K562 (cell line): ENCODE measurements around the gene HOXB6. TPM values are rescaled to one million over a fixed set of nuclear protein-coding genes. Genes with fewer than 3 reads are reported as not detected.
A peak's percentile ranks its signal among the peaks of the same experiment; 100 is the strongest.

ENCODE experiments used
- POLR3A ChIP-seq: IDR thresholded peaks from 2 replicates; pipeline ENCODE4 v1.6.1; 2011; ENCODE audit warnings: borderline replicate concordance, mild to moderate bottlenecking, moderate library complexity; ENCODE audit not compliant: insufficient read length, insufficient read depth; ENCODE audit errors: extremely low read depth
- PTBP1 ChIP-seq: fragments of 200-400 bp; formaldehyde crosslinking; IDR thresholded peaks from 2 replicates; pipeline ENCODE4 v1.6.1; 2017; ENCODE audit warnings: low read depth, low read length
- ZNF354B ChIP-seq: fragments of 250-450 bp; sonication (Bioruptor Pico); IDR thresholded peaks from 2 replicates; pipeline ENCODE4 v1.4.0; 2020
- polyA plus RNA-seq, 8 experiments: library from polyadenylated mRNA; depleted of rRNA in 4 of 8; stranded (reverse) in 5 of 8; unstranded in 3 of 8; fragments of >200 nt; fragmentation: Nextera tagmentation in 2 of 8; fragmentation: Illumina TruSeq in 1 of 8; extraction: Ambion mirVana in 2 of 8; extraction: Trizol in 1 of 8; gene quantifications; 2 replicates each; pipeline versions ENCODE4 v1.2.1 to v1.2.3, GENCODE V29; 2011 to 2014; ENCODE audit warnings: inconsistent platforms in 1 of 8, missing spikeins in 1 of 8
- total RNA-seq, 7 experiments: library from RNA; depleted of rRNA in 6 of 7; stranded (reverse); fragments of >200 nt in 6 of 7; fragmentation: Illumina TruSeq in 2 of 7; extraction: Trizol in 2 of 7; gene quantifications; 2 replicates each; pipeline versions ENCODE4 v1.2.1 to v1.2.3, GENCODE V29; 2011 to 2021; ENCODE audit warnings: low replicate concordance in 1 of 7
- TF ChIP-seq, protein P1 (sequence below): fragments of 450-650 bp; formaldehyde crosslinking; IDR thresholded peaks from 2 replicates; pipeline ENCODE4 v1.4.0; 2022; ENCODE audit warnings: missing genetic modification characterization
- TF ChIP-seq, protein P2 (sequence below): sonication (generic); formaldehyde crosslinking; IDR thresholded peaks from 2 replicates; pipeline ENCODE4 v1.8.0; 2022; ENCODE audit warnings: mild to moderate bottlenecking, missing genetic modification reagents
- TF ChIP-seq, protein P3 (sequence below): fragments of 450-650 bp; formaldehyde crosslinking; conservative IDR thresholded peaks from 2 replicates; pipeline ENCODE4 v1.4.0; 2022; ENCODE audit warnings: mild to moderate bottlenecking, missing genetic modification characterization
- TF ChIP-seq, protein P4 (sequence below): sonication (generic); formaldehyde crosslinking; IDR thresholded peaks from 2 replicates; pipeline ENCODE4 v1.8.1; 2023; ENCODE audit warnings: missing genetic modification reagents, mild to moderate bottlenecking, borderline replicate concordance
- TF ChIP-seq, protein P5 (sequence below), 2 experiments: IDR thresholded peaks; 2 replicates each; pipeline ENCODE4 v1.6.1; 2012; ENCODE audit warnings: improper control_type of control experiment in 2 of 2, low read depth in 2 of 2, low read length in 2 of 2, borderline replicate concordance in 1 of 2
- TF ChIP-seq, protein P6 (sequence below): sonication (generic); formaldehyde crosslinking; IDR thresholded peaks from 2 replicates; pipeline ENCODE4 v1.9.0; 2022; ENCODE audit warnings: mild to moderate bottlenecking, missing genetic modification reagents

HOXB6 gene
- total and polyA plus RNA-seq, 9 of the 15 experiments (the other 6 are each of a cell fraction or from before 2014, with no cell fraction given), result 1.2 to 14.8 (median 4.9) TPM

DNA sequence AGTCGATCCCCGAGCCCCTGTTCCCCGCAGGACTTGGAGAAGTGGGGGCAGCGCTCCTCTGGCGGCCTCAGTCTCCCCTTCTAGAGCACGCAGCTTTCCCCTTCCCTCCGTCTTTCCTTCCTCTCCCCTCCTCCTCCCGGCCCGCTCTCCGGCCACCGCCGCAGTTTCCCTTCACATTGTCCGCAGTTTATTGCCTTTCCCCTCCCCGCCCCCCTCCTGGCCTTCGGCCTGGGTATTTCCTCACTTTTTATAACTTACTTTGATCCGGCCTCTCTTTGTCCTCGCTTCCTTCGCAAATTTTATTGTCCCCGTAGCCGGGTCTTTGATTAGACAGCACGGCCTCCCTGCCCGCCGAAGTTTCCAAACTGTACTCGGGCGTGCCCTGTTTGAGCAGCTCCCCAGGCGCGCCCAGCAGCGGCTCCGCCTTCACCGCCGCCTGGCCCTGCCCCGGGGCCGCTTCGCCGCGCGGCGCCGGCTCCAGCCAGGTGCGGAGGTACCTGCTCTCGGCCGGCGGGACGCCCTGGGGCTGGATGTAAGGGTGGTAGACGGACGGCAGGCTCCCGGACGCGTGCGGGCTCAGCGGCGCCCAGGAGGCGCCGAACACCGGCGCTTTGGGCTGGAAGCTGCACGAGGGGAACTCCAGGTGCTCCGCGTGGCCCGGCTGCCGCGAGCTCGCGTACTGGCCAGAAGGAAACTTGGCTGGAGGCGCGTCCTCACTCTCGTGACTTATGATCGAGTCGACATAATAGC, 20.9 kb upstream of the HOXB6 start (continued):
- TF ChIP-seq, protein P1, sequence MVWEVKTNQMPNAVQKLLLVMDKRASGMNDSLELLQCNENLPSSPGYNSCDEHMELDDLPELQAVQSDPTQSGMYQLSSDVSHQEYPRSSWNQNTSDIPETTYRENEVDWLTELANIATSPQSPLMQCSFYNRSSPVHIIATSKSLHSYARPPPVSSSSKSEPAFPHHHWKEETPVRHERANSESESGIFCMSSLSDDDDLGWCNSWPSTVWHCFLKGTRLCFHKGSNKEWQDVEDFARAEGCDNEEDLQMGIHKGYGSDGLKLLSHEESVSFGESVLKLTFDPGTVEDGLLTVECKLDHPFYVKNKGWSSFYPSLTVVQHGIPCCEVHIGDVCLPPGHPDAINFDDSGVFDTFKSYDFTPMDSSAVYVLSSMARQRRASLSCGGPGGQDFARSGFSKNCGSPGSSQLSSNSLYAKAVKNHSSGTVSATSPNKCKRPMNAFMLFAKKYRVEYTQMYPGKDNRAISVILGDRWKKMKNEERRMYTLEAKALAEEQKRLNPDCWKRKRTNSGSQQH, result peak; percentile 71; the same call in 1 of the 2 replicates
- TF ChIP-seq POLR3A (no peak), PTBP1 (peak; percentile 15; the same call in 1 of the 2 replicates), ZNF354B (CRISPR knock-in tag) (no peak)
- TF ChIP-seq, protein P2, sequence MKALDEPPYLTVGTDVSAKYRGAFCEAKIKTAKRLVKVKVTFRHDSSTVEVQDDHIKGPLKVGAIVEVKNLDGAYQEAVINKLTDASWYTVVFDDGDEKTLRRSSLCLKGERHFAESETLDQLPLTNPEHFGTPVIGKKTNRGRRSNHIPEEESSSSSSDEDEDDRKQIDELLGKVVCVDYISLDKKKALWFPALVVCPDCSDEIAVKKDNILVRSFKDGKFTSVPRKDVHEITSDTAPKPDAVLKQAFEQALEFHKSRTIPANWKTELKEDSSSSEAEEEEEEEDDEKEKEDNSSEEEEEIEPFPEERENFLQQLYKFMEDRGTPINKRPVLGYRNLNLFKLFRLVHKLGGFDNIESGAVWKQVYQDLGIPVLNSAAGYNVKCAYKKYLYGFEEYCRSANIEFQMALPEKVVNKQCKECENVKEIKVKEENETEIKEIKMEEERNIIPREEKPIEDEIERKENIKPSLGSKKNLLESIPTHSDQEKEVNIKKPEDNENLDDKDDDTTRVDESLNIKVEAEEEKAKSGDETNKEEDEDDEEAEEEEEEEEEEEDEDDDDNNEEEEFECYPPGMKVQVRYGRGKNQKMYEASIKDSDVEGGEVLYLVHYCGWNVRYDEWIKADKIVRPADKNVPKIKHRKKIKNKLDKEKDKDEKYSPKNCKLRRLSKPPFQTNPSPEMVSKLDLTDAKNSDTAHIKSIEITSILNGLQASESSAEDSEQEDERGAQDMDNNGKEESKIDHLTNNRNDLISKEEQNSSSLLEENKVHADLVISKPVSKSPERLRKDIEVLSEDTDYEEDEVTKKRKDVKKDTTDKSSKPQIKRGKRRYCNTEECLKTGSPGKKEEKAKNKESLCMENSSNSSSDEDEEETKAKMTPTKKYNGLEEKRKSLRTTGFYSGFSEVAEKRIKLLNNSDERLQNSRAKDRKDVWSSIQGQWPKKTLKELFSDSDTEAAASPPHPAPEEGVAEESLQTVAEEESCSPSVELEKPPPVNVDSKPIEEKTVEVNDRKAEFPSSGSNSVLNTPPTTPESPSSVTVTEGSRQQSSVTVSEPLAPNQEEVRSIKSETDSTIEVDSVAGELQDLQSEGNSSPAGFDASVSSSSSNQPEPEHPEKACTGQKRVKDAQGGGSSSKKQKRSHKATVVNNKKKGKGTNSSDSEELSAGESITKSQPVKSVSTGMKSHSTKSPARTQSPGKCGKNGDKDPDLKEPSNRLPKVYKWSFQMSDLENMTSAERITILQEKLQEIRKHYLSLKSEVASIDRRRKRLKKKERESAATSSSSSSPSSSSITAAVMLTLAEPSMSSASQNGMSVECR (CRISPR knock-in tag), result peak; percentile 25; the same call in 1 of the 2 replicates
- TF ChIP-seq, protein P3, sequence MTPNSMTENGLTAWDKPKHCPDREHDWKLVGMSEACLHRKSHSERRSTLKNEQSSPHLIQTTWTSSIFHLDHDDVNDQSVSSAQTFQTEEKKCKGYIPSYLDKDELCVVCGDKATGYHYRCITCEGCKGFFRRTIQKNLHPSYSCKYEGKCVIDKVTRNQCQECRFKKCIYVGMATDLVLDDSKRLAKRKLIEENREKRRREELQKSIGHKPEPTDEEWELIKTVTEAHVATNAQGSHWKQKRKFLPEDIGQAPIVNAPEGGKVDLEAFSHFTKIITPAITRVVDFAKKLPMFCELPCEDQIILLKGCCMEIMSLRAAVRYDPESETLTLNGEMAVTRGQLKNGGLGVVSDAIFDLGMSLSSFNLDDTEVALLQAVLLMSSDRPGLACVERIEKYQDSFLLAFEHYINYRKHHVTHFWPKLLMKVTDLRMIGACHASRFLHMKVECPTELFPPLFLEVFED (CRISPR knock-in tag), result peak; percentile 74; the same call in 1 of the 2 replicates
- TF ChIP-seq, protein P4, sequence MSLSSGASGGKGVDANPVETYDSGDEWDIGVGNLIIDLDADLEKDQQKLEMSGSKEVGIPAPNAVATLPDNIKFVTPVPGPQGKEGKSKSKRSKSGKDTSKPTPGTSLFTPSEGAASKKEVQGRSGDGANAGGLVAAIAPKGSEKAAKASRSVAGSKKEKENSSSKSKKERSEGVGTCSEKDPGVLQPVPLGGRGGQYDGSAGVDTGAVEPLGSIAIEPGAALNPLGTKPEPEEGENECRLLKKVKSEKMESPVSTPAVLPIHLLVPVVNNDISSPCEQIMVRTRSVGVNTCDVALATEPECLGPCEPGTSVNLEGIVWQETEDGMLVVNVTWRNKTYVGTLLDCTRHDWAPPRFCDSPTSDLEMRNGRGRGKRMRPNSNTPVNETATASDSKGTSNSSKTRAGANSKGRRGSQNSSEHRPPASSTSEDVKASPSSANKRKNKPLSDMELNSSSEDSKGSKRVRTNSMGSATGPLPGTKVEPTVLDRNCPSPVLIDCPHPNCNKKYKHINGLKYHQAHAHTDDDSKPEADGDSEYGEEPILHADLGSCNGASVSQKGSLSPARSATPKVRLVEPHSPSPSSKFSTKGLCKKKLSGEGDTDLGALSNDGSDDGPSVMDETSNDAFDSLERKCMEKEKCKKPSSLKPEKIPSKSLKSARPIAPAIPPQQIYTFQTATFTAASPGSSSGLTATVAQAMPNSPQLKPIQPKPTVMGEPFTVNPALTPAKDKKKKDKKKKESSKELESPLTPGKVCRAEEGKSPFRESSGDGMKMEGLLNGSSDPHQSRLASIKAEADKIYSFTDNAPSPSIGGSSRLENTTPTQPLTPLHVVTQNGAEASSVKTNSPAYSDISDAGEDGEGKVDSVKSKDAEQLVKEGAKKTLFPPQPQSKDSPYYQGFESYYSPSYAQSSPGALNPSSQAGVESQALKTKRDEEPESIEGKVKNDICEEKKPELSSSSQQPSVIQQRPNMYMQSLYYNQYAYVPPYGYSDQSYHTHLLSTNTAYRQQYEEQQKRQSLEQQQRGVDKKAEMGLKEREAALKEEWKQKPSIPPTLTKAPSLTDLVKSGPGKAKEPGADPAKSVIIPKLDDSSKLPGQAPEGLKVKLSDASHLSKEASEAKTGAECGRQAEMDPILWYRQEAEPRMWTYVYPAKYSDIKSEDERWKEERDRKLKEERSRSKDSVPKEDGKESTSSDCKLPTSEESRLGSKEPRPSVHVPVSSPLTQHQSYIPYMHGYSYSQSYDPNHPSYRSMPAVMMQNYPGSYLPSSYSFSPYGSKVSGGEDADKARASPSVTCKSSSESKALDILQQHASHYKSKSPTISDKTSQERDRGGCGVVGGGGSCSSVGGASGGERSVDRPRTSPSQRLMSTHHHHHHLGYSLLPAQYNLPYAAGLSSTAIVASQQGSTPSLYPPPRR (CRISPR knock-in tag), result no peak
- TF ChIP-seq, protein P5, sequence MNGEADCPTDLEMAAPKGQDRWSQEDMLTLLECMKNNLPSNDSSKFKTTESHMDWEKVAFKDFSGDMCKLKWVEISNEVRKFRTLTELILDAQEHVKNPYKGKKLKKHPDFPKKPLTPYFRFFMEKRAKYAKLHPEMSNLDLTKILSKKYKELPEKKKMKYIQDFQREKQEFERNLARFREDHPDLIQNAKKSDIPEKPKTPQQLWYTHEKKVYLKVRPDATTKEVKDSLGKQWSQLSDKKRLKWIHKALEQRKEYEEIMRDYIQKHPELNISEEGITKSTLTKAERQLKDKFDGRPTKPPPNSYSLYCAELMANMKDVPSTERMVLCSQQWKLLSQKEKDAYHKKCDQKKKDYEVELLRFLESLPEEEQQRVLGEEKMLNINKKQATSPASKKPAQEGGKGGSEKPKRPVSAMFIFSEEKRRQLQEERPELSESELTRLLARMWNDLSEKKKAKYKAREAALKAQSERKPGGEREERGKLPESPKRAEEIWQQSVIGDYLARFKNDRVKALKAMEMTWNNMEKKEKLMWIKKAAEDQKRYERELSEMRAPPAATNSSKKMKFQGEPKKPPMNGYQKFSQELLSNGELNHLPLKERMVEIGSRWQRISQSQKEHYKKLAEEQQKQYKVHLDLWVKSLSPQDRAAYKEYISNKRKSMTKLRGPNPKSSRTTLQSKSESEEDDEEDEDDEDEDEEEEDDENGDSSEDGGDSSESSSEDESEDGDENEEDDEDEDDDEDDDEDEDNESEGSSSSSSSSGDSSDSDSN (IDR thresholded peaks at IDR 0.05; ENCODE audit: borderline replicate concordance in 1 of 2, low read depth in 2 of 2, low read length in 2 of 2), result peak in 1 of 2 experiments; percentile 58; a peak in 2 of 4 replicates
- TF ChIP-seq, protein P6, sequence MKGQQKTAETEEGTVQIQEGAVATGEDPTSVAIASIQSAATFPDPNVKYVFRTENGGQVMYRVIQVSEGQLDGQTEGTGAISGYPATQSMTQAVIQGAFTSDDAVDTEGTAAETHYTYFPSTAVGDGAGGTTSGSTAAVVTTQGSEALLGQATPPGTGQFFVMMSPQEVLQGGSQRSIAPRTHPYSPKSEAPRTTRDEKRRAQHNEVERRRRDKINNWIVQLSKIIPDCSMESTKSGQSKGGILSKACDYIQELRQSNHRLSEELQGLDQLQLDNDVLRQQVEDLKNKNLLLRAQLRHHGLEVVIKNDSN (CRISPR knock-in tag), result peak; percentile 5; the same call in 1 of the 2 replicates
